Measurements from ENCODE around the gene XPO5. TPM values are rescaled to one million over a fixed set of nuclear protein-coding genes. Genes with fewer than 3 reads are reported as not detected.

XPO5 gene
- total and polyA plus RNA-seq, 2 of the 4 experiments (the other 2 are of a cell fraction): 29.0 to 30.1 TPM

- in situ Hi-C loops (cut with MboI; ENCODE audit: low sequenced_read_pairs): loop anchor here (5.0 to 10.0 kb wide), 2 partner anchors 48 to 236 kb away; no protein-coding TSS in a partner anchor
Measured at GRCh38 chr6:43493230-43493629, 82.6 kb downstream of the XPO5 start.

More at GRCh38 chr6:43493230-43493629, 82.6 kb downstream of the XPO5 start:
- peaks cover 32 to 82% of the 10 kb centered on the region in 2 experiments for H3K79me1 ChIP-seq (ENCODE audit: low read depth in 1 of 2, low read length in 2 of 2)
- no peaks in the 10 kb centered on the region for H3K9me3 ChIP-seq (ENCODE audit: control insufficient read depth, insufficient read depth, low read length)
- POLR2A ChIA-PET (ENCODE audit: unreplicated experiment): interaction anchor here (1.0 kb wide), 1 partner anchor 15 kb away, joined by 3 read pairs; no protein-coding TSS in a partner anchor
- H2BK20ac ChIP-seq (ENCODE audit: low read depth, low read length): peak overlapping the region; percentile 37; the same call in 1 of the 2 replicates
- H3K4ac ChIP-seq (ENCODE audit: low read depth, low read length): peak overlapping the region; percentile 47; the same call in 1 of the 2 replicates
- H2AK9ac ChIP-seq (replicated peaks; ENCODE audit: low read depth, low read length, poor library complexity): no peak overlapping the region
- DNase-seq: no peak
- no TSS peak for BruUV-seq (replicated peaks)
- peak overlapping the region; percentile 5 for H2BK5ac ChIP-seq (ENCODE audit: low read depth, low read length, poor library complexity, severe bottlenecking)
- intact Hi-C loops (cut with micrococcal nuclease): no loop called here
- H3K56ac ChIP-seq (ENCODE audit: extremely low read depth, insufficient read depth, low read length): no peak overlapping the region
- TF ChIP-seq MXI1 (IDR thresholded peaks at IDR 0.05; ENCODE audit: borderline replicate concordance, low read depth, low read length): no peak
- TF ChIP-seq RFX5 (IDR thresholded peaks at IDR 0.05; ENCODE audit: low read depth, low read length): no peak
- TF ChIP-seq CEBPB (IDR thresholded peaks at IDR 0.05; ENCODE audit: low read depth, low read length): no peak
- TF ChIP-seq FOS (IDR thresholded peaks at IDR 0.05; ENCODE audit: low read depth, low read length): no peak
- TF ChIP-seq, protein P1, sequence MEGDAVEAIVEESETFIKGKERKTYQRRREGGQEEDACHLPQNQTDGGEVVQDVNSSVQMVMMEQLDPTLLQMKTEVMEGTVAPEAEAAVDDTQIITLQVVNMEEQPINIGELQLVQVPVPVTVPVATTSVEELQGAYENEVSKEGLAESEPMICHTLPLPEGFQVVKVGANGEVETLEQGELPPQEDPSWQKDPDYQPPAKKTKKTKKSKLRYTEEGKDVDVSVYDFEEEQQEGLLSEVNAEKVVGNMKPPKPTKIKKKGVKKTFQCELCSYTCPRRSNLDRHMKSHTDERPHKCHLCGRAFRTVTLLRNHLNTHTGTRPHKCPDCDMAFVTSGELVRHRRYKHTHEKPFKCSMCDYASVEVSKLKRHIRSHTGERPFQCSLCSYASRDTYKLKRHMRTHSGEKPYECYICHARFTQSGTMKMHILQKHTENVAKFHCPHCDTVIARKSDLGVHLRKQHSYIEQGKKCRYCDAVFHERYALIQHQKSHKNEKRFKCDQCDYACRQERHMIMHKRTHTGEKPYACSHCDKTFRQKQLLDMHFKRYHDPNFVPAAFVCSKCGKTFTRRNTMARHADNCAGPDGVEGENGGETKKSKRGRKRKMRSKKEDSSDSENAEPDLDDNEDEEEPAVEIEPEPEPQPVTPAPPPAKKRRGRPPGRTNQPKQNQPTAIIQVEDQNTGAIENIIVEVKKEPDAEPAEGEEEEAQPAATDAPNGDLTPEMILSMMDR (conservative IDR thresholded peaks at IDR 0.05; ENCODE audit: low read depth, low read length): no peak
- TF ChIP-seq NFE2L2 (IDR thresholded peaks at IDR 0.05; ENCODE audit: low read depth, low read length): no peak
- TF ChIP-seq SMC3 (IDR thresholded peaks at IDR 0.05; ENCODE audit: low read depth, low read length): no peak
- TF ChIP-seq RAD21 (IDR thresholded peaks at IDR 0.05; ENCODE audit: low read length): no peak
- no peak for TF ChIP-seq RCOR1 (IDR thresholded peaks at IDR 0.05; ENCODE audit: insufficient replicate concordance, low read length)
- TF ChIP-seq POLR2A (IDR thresholded peaks at IDR 0.05; ENCODE audit: low read depth, low read length): no peak
- no peak for TF ChIP-seq CHD1 (IDR thresholded peaks at IDR 0.05; ENCODE audit: low read depth, low read length)
- TF ChIP-seq, protein P2, sequence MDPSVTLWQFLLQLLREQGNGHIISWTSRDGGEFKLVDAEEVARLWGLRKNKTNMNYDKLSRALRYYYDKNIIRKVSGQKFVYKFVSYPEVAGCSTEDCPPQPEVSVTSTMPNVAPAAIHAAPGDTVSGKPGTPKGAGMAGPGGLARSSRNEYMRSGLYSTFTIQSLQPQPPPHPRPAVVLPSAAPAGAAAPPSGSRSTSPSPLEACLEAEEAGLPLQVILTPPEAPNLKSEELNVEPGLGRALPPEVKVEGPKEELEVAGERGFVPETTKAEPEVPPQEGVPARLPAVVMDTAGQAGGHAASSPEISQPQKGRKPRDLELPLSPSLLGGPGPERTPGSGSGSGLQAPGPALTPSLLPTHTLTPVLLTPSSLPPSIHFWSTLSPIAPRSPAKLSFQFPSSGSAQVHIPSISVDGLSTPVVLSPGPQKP (IDR thresholded peaks at IDR 0.05; ENCODE audit: borderline replicate concordance, low read depth, low read length): no peak
- TF ChIP-seq MAZ (IDR thresholded peaks at IDR 0.05; ENCODE audit: borderline replicate concordance, low read depth, low read length): no peak
- no peak for TF ChIP-seq MAFK (IDR thresholded peaks at IDR 0.05; ENCODE audit: low read depth, low read length)
- CTCF ChIA-PET: no interaction called here
- ATAC-seq (ENCODE audit: low read depth): no peak
- no peak overlapping the region; the same call in 1 of the 2 replicates for H2BK120ac ChIP-seq (ENCODE audit: low read depth, low read length)
- H3K27ac ChIP-seq (ENCODE audit: insufficient read depth, low read length): no peak overlapping the region
- dilution Hi-C loops (cut with HindIII; ENCODE audit: low sequenced_read_pairs, unreplicated experiment): no loop called here
- H3K9ac ChIP-seq (ENCODE audit: low read depth, low read length): no peak overlapping the region
- H2AK5ac ChIP-seq (ENCODE audit: low read depth, low read length): peak overlapping the region; percentile 92
- H2BK15ac ChIP-seq (ENCODE audit: low read depth, low read length): 0 out of 3 replicates have a peak overlapping the region, but pooled peaks have one; percentile 2
- peaks cover 47% of the 10 kb centered on the region for H3K9me1 ChIP-seq (ENCODE audit: insufficient read depth, low read length)
- no peak overlapping the region for H4K5ac ChIP-seq (ENCODE audit: low read depth, low read length)
- no peak overlapping the region for H3K18ac ChIP-seq (ENCODE audit: low read depth, low read length)
- H3K36me3 ChIP-seq (ENCODE audit: control insufficient read depth, insufficient read depth, low read length): no peaks in the 10 kb centered on the region; the same call in 1 of the 2 replicates
- no peak overlapping the region for H3K4me3 ChIP-seq (ENCODE audit: insufficient read depth, low read depth, low read length)
- H3K4me1 ChIP-seq (ENCODE audit: control insufficient read depth, insufficient read depth, low read length): peaks cover 46% of the 10 kb centered on the region
- H4K20me1 ChIP-seq (ENCODE audit: insufficient read depth, low read length): peaks cover 31% of the 10 kb centered on the region; the same call in 1 of the 2 replicates
- H3K4me2 ChIP-seq (ENCODE audit: low read depth, low read length): no peak overlapping the region
- H3K27me3 ChIP-seq (ENCODE audit: control insufficient read depth, insufficient read depth, low read length): no peaks in the 10 kb centered on the region
- H4K8ac ChIP-seq (ENCODE audit: low read depth in 2 of 2, low read length in 2 of 2): no peak overlapping the region
- H3K14ac ChIP-seq (replicated peaks; ENCODE audit: low read depth, low read length): peak overlapping the region; percentile 21; the same call in 1 of the 2 replicates
- peak overlapping the region; percentile 44 for H4K91ac ChIP-seq (ENCODE audit: insufficient read depth, low read depth, low read length)
- no CpG with 5 or more reads among the region's 2 CpGs for WGBS, 2 experiments (ENCODE audit: extremely low coverage in 2 of 2, insufficient read length in 1 of 2)
- no peak overlapping the region for H2AFZ ChIP-seq (replicated peaks; ENCODE audit: low read length, poor library complexity)
- H3K23ac ChIP-seq (ENCODE audit: low read depth, low read length): peak overlapping the region; percentile 62; the same call in 1 of the 2 replicates
